ENCODE results near the gene AK3. TPM values are rescaled to one million over a fixed set of nuclear protein-coding genes. Genes with fewer than 3 reads are reported as not detected.

The AK3 gene
- total and polyA plus RNA-seq, 10 of the 15 experiments (the other 5 are each of a cell fraction or from before 2014, with no cell fraction given), result 14.2 to 86.6 (median 43.9) TPM

GRCh38 chr9:4666042-4666699 lies 74.8 kb downstream of the AK3 start, which contains the start of gene SPATA6L (continued):
- TF ChIP-seq ZBTB40 (IDR thresholded peaks at IDR 0.05; ENCODE audit: borderline replicate concordance) (no peak), CUX1 (IDR thresholded peaks at IDR 0.05; ENCODE audit: insufficient replicate concordance, low read depth, low read length) (peak; percentile 34), PML (IDR thresholded peaks at IDR 0.05; ENCODE audit: low read length) (peak; percentile 50; the same call in 1 of the 2 replicates), ZNF622 (IDR thresholded peaks at IDR 0.05) (no peak), SMC3 (IDR thresholded peaks at IDR 0.05; ENCODE audit: borderline replicate concordance, low read length) (no peak), HSF1 (IDR thresholded peaks at IDR 0.05; ENCODE audit: low read depth, low read length) (no peak), CREM (IDR thresholded peaks at IDR 0.05; ENCODE audit: low read depth) (peak; percentile 50; the same call in 1 of the 2 replicates), POLR2AphosphoS2 (IDR thresholded peaks at IDR 0.05; ENCODE audit: low read depth, low read length) (no peak), EGR1 (IDR thresholded peaks at IDR 0.05; ENCODE audit: borderline replicate concordance in 1 of 2, low read depth in 2 of 2, low read length in 2 of 2) (peak in 1 of 2 experiments; percentile 79; a peak in 2 of 3 replicates), POU2F2 (IDR thresholded peaks at IDR 0.05; ENCODE audit: borderline replicate concordance, low read depth, low read length) (peak; percentile 27; the same call in 1 of the 3 replicates), FOXM1 (IDR thresholded peaks at IDR 0.05; ENCODE audit: low read depth, low read length) (peak; percentile 61; the same call in 1 of the 2 replicates), CBFB (IDR thresholded peaks at IDR 0.05; ENCODE audit: low read depth) (peak; percentile 72; the same call in 1 of the 2 replicates), USF1 (IDR thresholded peaks at IDR 0.05; ENCODE audit: borderline replicate concordance, extremely low read length, insufficient read depth, low read depth, low read length) (no peak), YY1 (IDR thresholded peaks at IDR 0.05; ENCODE audit: low read depth, low read length) (no peak), TBL1XR1 (IDR thresholded peaks at IDR 0.05; ENCODE audit: low read depth, low read length) (no peak), KLF5 (IDR thresholded peaks at IDR 0.05; ENCODE audit: partially characterized antibody) (peak; percentile 35), SRF (IDR thresholded peaks at IDR 0.05; ENCODE audit: low read depth in 2 of 2, low read length in 2 of 2) (no peak), CHD1 (IDR thresholded peaks at IDR 0.05; ENCODE audit: low read depth, low read length) (no peak)
